ENCODE measurements around the gene TSPAN19. TPM values are rescaled to one million over a fixed set of nuclear protein-coding genes. Genes with fewer than 3 reads are reported as not detected.

The TSPAN19 gene
- total RNA-seq, 3 donors from 2014 or later = not detected

GRCh38 chr12:85060916-85061315 is 24.8 kb upstream of the TSPAN19 start:
- no peaks in the 10 kb centered on the region for H3K9me3 ChIP-seq
- DNase-seq (ENCODE audit: low spot score in 2 of 2) = no peak
- intact Hi-C loops (cut with DNase I; ENCODE audit: low total_unique reads) = no loop called here
- no peaks in the 10 kb centered on the region for H3K4me1 ChIP-seq
- no peaks in the 10 kb centered on the region for H3K36me3 ChIP-seq
- no peak overlapping the region for H3K4me3 ChIP-seq
- H3K27me3 ChIP-seq = no peaks in the 10 kb centered on the region
- H3K27ac ChIP-seq = no peak overlapping the region
- TF ChIP-seq CTCF (IDR thresholded peaks at IDR 0.05) (no peak), POLR2AphosphoS5 (IDR thresholded peaks at IDR 0.05) (no peak), POLR2A (IDR thresholded peaks at IDR 0.05) (no peak)

GRCh38 chr12:85059594-85059993 is 23.5 kb upstream of the TSPAN19 start:
- TF ChIP-seq POLR2AphosphoS5 (IDR thresholded peaks at IDR 0.05) (no peak), POLR2A (IDR thresholded peaks at IDR 0.05) (no peak), CTCF (IDR thresholded peaks at IDR 0.05) (no peak)

DNA sequence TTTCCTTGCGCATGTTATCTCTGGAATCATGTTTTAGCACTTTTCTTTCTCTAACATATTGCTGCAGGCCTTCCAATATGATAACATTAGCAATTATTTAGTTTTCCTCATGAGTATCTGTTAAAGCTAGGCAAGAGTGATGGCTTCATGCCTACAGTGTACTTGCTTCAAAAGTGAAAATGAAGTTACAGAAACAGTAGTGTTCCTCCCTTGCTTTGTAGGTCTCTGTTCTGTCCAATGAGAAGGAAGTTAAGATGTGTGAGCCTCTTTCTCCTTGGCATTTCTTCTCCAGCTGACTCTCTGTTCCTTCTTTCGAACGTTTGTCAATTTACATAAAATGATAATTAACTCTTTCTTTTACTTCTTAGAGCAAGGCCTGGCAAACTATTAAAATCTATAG is 22.3 kb upstream of the TSPAN19 start:
- H3K4me3 ChIP-seq = no peak overlapping the region
- intact Hi-C loops (cut with DNase I; ENCODE audit: low total_unique reads) = no loop called here
- no peaks in the 10 kb centered on the region for H3K9me3 ChIP-seq
- no peaks in the 10 kb centered on the region for H3K4me1 ChIP-seq
- H3K36me3 ChIP-seq = no peaks in the 10 kb centered on the region
- no peak for DNase-seq (ENCODE audit: low spot score in 2 of 2)
- TF ChIP-seq CTCF (IDR thresholded peaks at IDR 0.05) = no peak
- no peak for TF ChIP-seq POLR2A (IDR thresholded peaks at IDR 0.05)
- TF ChIP-seq POLR2AphosphoS5 (IDR thresholded peaks at IDR 0.05) = no peak
- no peak overlapping the region for H3K27ac ChIP-seq
- H3K27me3 ChIP-seq = no peaks in the 10 kb centered on the region

More at GRCh38 chr12:85059594-85059993, 23.5 kb upstream of the TSPAN19 start:
- DNase-seq (ENCODE audit: low spot score in 2 of 2) = no peak
- Histone ChIP-seq H3K36me3 (no peaks in the 10 kb centered on the region), H3K27me3 (no peaks in the 10 kb centered on the region), H3K9me3 (no peaks in the 10 kb centered on the region), H3K4me3 (no peak overlapping the region), H3K4me1 (no peaks in the 10 kb centered on the region), H3K27ac (no peak overlapping the region)
- intact Hi-C loops (cut with DNase I; ENCODE audit: low total_unique reads) = no loop called here

DNA sequence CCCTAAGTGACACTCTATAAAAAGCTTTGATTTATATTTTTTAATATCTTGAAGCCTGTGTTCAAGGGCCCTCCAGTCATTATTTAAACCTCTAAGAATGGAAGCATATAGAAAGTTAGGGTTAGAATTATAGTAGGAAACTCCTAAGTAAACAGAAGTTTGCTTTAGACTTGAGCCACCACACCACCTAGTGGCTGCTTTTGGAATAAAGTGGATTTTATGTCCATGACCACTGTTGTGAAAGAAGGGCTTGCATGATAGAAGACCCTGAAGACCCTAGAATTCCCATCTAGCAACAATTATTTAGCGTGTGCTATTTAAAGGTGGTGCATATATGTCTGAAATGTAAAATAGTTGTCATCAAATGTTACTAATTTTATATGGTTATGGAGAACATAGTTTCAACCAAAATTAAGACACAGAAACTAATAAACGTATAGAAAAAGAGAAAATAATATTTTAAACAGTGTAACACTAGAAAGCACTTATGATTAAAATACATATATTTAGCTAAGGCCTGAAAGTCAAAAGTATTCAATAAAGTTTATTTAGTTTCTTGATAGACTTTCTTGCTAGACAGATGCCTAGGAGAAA is 21.4 kb upstream of the TSPAN19 start:
- DNase-seq (ENCODE audit: low spot score in 2 of 2) = no peak
- Histone ChIP-seq H3K9me3 (no peaks in the 10 kb centered on the region), H3K27ac (no peak overlapping the region), H3K4me3 (no peak overlapping the region), H3K4me1 (no peaks in the 10 kb centered on the region), H3K27me3 (no peaks in the 10 kb centered on the region), H3K36me3 (no peaks in the 10 kb centered on the region)
- intact Hi-C loops (cut with DNase I; ENCODE audit: low total_unique reads) = no loop called here
- TF ChIP-seq POLR2A (IDR thresholded peaks at IDR 0.05) (no peak), CTCF (IDR thresholded peaks at IDR 0.05) (peak; percentile 26 to 58 (median 47))

DNA sequence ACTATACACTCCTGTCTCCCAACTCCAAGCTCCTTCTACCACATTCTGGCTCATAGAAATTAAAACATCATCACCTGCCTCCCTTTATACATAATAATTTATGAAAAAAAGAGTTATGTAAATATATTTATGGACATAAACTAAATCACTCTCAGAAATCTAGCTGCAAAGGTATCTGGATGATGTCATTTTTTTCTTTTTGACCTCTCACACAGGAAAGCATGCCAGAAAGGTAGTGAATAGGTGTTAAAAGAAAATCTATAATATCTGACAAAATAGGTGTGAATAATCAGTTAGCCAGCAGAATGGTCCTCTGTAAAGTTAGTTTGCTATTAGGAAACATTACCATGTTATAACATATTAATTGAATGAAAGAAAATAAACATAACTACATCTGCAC is 7.8 kb upstream of the TSPAN19 start:
- H3K36me3 ChIP-seq = peaks cover 6% of the 10 kb centered on the region
- no peaks in the 10 kb centered on the region for H3K27me3 ChIP-seq
- DNase-seq (ENCODE audit: low spot score in 2 of 2) = no peak

More for the DNA sequence above, 7.8 kb upstream of the TSPAN19 start:
- Histone ChIP-seq H3K4me1 (no peaks in the 10 kb centered on the region), H3K4me3 (no peak overlapping the region), H3K27ac (no peak overlapping the region), H3K9me3 (no peaks in the 10 kb centered on the region)
- no peak for TF ChIP-seq CTCF (IDR thresholded peaks at IDR 0.05)
- intact Hi-C loops (cut with DNase I; ENCODE audit: low total_unique reads) = no loop called here

All from breast epithelium (tissue), 4 donors.